ENCODE data around the gene PIK3CA.

GRCh38 chr3:179276743-179277142 lies 128.6 kb downstream of the PIK3CA start:
- TF ChIP-seq CTCF (IDR thresholded peaks at IDR 0.05) (no peak), POLR2A (IDR thresholded peaks at IDR 0.05) (no peak)
